Liver (tissue), 9 donors: Measurements from ENCODE around the gene ZBP1. TPM values are rescaled to one million over a fixed set of nuclear protein-coding genes. Genes with fewer than 3 reads are reported as not detected.
A peak's percentile ranks its signal among the peaks of the same experiment; 100 is the strongest.

Experiments
- DNase-seq: peaks from one replicate; pipeline ENCODE4 v3.0.0-alpha.2; 2017; ENCODE audit warnings: low spot score
- H3K27ac ChIP-seq, 2 donors: one replicate each; pipeline ENCODE4 v1.7.0; 2013; ENCODE audit warnings: inconsistent platforms in 2 of 2, low read length in 2 of 2, control low read depth in 1 of 2, low read depth in 1 of 2, mild to moderate bottlenecking in 1 of 2
- H3K27me3 ChIP-seq, 4 donors: one replicate each; pipeline versions ENCODE4 v1.6.1 to v1.7.0; 2013; ENCODE audit warnings: low read length in 3 of 4, inconsistent platforms in 1 of 4, mild to moderate bottlenecking in 1 of 4, moderate library complexity in 1 of 4; ENCODE audit not compliant: control insufficient read depth in 4 of 4, insufficient read depth in 4 of 4
- H3K36me3 ChIP-seq, 4 donors: one replicate each; pipeline versions ENCODE4 v1.6.1 to v1.7.0; 2013; ENCODE audit warnings: low read length in 3 of 4, mild to moderate bottlenecking in 3 of 4, low read depth in 1 of 4, moderate library complexity in 1 of 4; ENCODE audit not compliant: control insufficient read depth in 4 of 4, insufficient read depth in 3 of 4
- H3K4me1 ChIP-seq, 4 donors: one replicate each; pipeline versions ENCODE4 v1.6.1 to v1.7.0; 2013; ENCODE audit warnings: low read length in 3 of 4, mild to moderate bottlenecking in 3 of 4, moderate library complexity in 1 of 4; ENCODE audit not compliant: control insufficient read depth in 4 of 4, insufficient read depth in 4 of 4
- H3K4me3 ChIP-seq, 3 donors: one replicate each; pipeline versions ENCODE4 v1.6.1 to v1.7.0; 2013; ENCODE audit warnings: low read length in 3 of 3, control low read depth in 1 of 3, low read depth in 1 of 3, mild to moderate bottlenecking in 1 of 3
- H3K9ac ChIP-seq, 2 donors: one replicate each; pipeline ENCODE4 v1.7.0; 2013; ENCODE audit warnings: low read length in 2 of 2, mild to moderate bottlenecking in 2 of 2, moderate library complexity in 2 of 2, control low read depth in 1 of 2, low read depth in 1 of 2
- H3K9me3 ChIP-seq, 4 donors: one replicate each; pipeline versions ENCODE4 v1.6.1 to v1.7.0; 2013; ENCODE audit warnings: low read length in 3 of 4; ENCODE audit not compliant: control insufficient read depth in 4 of 4
- EGR1 ChIP-seq, 2 donors: IDR thresholded peaks; 2 replicates each; pipeline ENCODE4 v1.6.1; 2016 to 2018; ENCODE audit warnings: antibody characterized with exemption in 2 of 2, low read depth in 2 of 2
- FOXA1 ChIP-seq: IDR thresholded peaks from 2 replicates; pipeline ENCODE4 v1.6.1; 2016; ENCODE audit warnings: antibody characterized with exemption
- FOXA2 ChIP-seq: IDR thresholded peaks from 2 replicates; pipeline ENCODE4 v1.6.1; 2016; ENCODE audit warnings: antibody characterized with exemption
- GABPA ChIP-seq, 2 donors: IDR thresholded peaks in 1 of 2; conservative IDR thresholded peaks in 1 of 2; 2 replicates each; pipeline ENCODE4 v1.6.1; 2016; ENCODE audit warnings: antibody characterized with exemption in 2 of 2, mild to moderate bottlenecking in 1 of 2, moderate library complexity in 1 of 2
- HNF4A ChIP-seq, 2 donors: conservative IDR thresholded peaks; 2 replicates each; pipeline ENCODE4 v1.6.1; 2016; ENCODE audit warnings: antibody characterized with exemption in 2 of 2, mild to moderate bottlenecking in 2 of 2
- HNF4G ChIP-seq: IDR thresholded peaks from 2 replicates; pipeline ENCODE4 v1.6.1; 2016; ENCODE audit warnings: antibody characterized with exemption
- JUND ChIP-seq, 2 donors: IDR thresholded peaks; 2 replicates each; pipeline ENCODE4 v1.6.1; 2016; ENCODE audit warnings: antibody characterized with exemption in 2 of 2
- RAD21 ChIP-seq, 2 donors: IDR thresholded peaks; 2 replicates each; pipeline ENCODE4 v1.6.1; 2016; ENCODE audit warnings: antibody characterized with exemption in 2 of 2, mild to moderate bottlenecking in 2 of 2
- RXRA ChIP-seq, 2 donors: IDR thresholded peaks; 2 replicates each; pipeline ENCODE4 v1.6.1; 2017 to 2018; ENCODE audit warnings: antibody characterized with exemption in 2 of 2, mild to moderate bottlenecking in 1 of 2
- SP1 ChIP-seq: IDR thresholded peaks from 2 replicates; pipeline ENCODE4 v1.6.1; 2018; ENCODE audit warnings: antibody characterized with exemption, mild to moderate bottlenecking
- TAF1 ChIP-seq: conservative IDR thresholded peaks from 2 replicates; pipeline ENCODE4 v1.6.1; 2016; ENCODE audit warnings: antibody characterized with exemption, mild to moderate bottlenecking
- YY1 ChIP-seq: IDR thresholded peaks from 2 replicates; pipeline ENCODE4 v1.6.1; 2016; ENCODE audit warnings: antibody characterized with exemption, mild to moderate bottlenecking
- WGBS: extraction: QIAGEN DNeasy Blood & Tissue Kit; methylation state at CpG from one replicate; pipeline ENCODE4 v1.1.7; 2013; 5-methylcytosine and 5-hydroxymethylcytosine counted together
- polyA plus RNA-seq, 2 donors: library from polyadenylated mRNA; stranded (reverse) in 1 of 2; unstranded in 1 of 2; fragments of 200-250 nt in 1 of 2; fragments of >200 nt in 1 of 2; fragmentation: Nextera tagmentation in 1 of 2; extraction: Ambion mirVana in 1 of 2; gene quantifications; one replicate each; pipeline versions ENCODE4 v1.2.1 to v1.2.3, GENCODE V29; 2013 to 2015
- total RNA-seq, 2 donors: library from RNA; depleted of rRNA; stranded (reverse); fragments of >200 nt; gene quantifications; one replicate each; pipeline ENCODE4 v1.2.3, GENCODE V29; 2014
- TF ChIP-seq, protein P1 (sequence below): IDR thresholded peaks from 2 replicates; pipeline ENCODE4 v1.6.1; 2016; ENCODE audit warnings: antibody characterized with exemption
- TF ChIP-seq, protein P2 (sequence below): IDR thresholded peaks from 2 replicates; pipeline ENCODE4 v1.6.1; 2016; ENCODE audit warnings: antibody characterized with exemption
- TF ChIP-seq, protein P3 (sequence below): fragments of 150-350 bp; IDR thresholded peaks from 2 replicates; pipeline ENCODE4 v1.5.1; 2017; ENCODE audit warnings: improper control_type of control experiment, low read depth, low read length; ENCODE audit not compliant: missing input control
- TF ChIP-seq, protein P4 (sequence below): IDR thresholded peaks from 2 replicates; pipeline ENCODE4 v1.6.1; 2016; ENCODE audit warnings: antibody characterized with exemption, mild to moderate bottlenecking
- TF ChIP-seq, protein P5 (sequence below): IDR thresholded peaks from 2 replicates; pipeline ENCODE4 v1.6.1; 2016; ENCODE audit warnings: antibody characterized with exemption
- donor health status: healthy.
- donor health status: healthy.
- donor health status: healthy.
- donor health status: healthy.
- donor health status: healthy.

Gene ZBP1
- total and polyA plus RNA-seq, 4 donors = 0.06 to 0.42 (median 0.13) TPM

DNA sequence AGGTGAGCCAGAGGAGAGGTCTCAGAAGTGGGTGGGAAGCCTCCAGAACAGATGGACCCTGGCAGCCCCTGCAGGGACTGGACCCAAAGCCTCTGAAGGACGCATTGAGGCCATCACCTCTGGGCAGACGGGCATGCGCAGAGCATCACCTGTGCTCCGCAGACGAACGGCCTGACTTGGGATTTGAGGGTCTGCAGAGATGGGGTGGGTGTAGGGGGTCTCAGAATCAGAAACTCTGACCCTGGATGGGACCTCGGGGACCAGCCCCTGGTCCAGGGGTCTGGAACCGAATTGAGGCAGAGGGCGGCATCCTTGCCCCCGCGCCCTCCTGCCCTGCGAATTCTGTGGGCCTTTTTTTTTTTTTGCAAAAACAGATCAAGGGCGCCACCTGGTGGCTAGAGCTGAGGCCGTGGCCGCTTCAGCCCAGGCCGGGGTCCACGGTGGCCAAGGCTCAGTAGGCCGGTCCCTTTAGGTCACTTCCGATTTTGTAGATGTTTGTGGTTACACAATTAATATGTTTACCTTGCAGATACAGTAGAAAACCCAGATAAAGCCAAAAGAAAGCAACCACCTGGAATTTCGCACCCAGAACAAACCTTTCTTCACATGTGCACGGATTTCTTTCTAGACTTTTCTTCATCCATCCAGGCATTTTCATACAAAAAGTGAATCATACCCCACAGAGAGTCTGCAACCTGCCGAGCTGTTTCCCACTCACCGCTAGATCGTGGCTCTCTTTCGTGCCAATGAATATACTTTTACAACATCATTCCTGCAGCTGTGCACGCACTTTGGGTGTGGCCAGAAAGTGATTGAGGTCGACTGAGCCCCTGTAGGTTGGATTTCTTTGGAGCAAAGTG lies 25.9 kb downstream of the ZBP1 start:
- DNase-seq = peak; percentile 79
- no peaks in the 10 kb centered on the region for H3K9me3 ChIP-seq
- WGBS = 29% methylated on average over 27 of the region's 27 CpGs
- no peak overlapping the region for H3K27ac ChIP-seq
- no peaks in the 10 kb centered on the region for H3K36me3 ChIP-seq
- H3K9ac ChIP-seq = no peak overlapping the region
- H3K4me3 ChIP-seq = no peak overlapping the region
- no peaks in the 10 kb centered on the region for H3K27me3 ChIP-seq
- H3K4me1 ChIP-seq = peaks cover 20 to 51% (median 35%) of the 10 kb centered on the region in 4 donors
- TF ChIP-seq TAF1 (no peak), GABPA (IDR thresholded peaks at IDR 0.05 in 1 of 2, conservative IDR thresholded peaks at IDR 0.05 in 1 of 2) (no peak), HNF4G (no peak), RXRA (IDR thresholded peaks at IDR 0.05) (peak in 1 of 2 donors; percentile 26), YY1 (no peak), HNF4A (conservative IDR thresholded peaks at IDR 0.05) (peak in 1 of 2 donors; percentile 24), RAD21 (IDR thresholded peaks at IDR 0.05) (peak; percentile 86 to 89), SP1 (no peak), JUND (IDR thresholded peaks at IDR 0.05) (no peak), EGR1 (IDR thresholded peaks at IDR 0.05; ENCODE audit: low read depth in 2 of 2) (no peak)
- TF ChIP-seq, protein P1, sequence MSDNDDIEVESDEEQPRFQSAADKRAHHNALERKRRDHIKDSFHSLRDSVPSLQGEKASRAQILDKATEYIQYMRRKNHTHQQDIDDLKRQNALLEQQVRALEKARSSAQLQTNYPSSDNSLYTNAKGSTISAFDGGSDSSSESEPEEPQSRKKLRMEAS = no peak
- TF ChIP-seq, protein P2, sequence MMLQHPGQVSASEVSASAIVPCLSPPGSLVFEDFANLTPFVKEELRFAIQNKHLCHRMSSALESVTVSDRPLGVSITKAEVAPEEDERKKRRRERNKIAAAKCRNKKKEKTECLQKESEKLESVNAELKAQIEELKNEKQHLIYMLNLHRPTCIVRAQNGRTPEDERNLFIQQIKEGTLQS = no peak
- TF ChIP-seq, protein P3, sequence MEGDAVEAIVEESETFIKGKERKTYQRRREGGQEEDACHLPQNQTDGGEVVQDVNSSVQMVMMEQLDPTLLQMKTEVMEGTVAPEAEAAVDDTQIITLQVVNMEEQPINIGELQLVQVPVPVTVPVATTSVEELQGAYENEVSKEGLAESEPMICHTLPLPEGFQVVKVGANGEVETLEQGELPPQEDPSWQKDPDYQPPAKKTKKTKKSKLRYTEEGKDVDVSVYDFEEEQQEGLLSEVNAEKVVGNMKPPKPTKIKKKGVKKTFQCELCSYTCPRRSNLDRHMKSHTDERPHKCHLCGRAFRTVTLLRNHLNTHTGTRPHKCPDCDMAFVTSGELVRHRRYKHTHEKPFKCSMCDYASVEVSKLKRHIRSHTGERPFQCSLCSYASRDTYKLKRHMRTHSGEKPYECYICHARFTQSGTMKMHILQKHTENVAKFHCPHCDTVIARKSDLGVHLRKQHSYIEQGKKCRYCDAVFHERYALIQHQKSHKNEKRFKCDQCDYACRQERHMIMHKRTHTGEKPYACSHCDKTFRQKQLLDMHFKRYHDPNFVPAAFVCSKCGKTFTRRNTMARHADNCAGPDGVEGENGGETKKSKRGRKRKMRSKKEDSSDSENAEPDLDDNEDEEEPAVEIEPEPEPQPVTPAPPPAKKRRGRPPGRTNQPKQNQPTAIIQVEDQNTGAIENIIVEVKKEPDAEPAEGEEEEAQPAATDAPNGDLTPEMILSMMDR = peak; percentile 83

DNA sequence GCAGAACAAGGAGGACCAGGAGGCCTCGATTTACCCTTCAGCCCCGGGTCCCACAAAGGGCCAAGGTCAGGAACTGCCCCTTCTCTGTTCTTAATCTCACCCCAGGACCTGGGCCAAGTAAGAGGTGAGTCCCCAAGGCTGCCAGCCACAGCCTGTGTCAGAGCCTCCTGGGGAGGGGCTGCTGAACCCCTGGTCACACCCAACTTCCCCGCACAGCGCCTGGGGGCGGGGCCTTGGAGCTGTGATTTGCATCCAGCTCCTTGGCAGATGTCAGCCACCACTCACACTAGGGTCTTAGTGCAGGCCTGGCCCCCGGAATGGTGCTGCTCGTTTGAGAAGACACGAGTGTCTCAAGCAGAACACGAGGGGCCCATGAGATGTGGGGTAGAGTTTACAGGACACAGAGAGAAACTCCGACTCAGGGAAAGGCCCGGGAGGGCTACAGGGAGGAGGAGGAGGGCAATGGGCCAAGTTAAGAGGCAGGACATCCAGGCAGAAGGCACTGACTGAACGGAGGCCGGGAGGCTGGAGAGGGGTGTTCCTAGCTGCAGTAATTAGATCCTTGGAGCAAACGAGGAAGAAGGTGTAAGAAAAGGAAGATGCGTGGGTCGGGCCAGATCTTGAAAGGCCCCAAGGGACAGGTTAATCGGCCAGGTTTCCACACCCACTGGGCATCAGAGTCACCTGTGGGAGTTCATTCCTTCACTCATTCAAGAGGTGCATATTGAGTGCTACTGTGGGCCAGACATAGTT lies 26.9 kb downstream of the ZBP1 start:
- peaks cover 20 to 59% (median 38%) of the 10 kb centered on the region in 4 donors for H3K4me1 ChIP-seq
- no peak for DNase-seq

More for the DNA sequence above, 26.9 kb downstream of the ZBP1 start:
- no peak overlapping the region for H3K4me3 ChIP-seq
- no peaks in the 10 kb centered on the region for H3K36me3 ChIP-seq
- TF ChIP-seq, protein P4, sequence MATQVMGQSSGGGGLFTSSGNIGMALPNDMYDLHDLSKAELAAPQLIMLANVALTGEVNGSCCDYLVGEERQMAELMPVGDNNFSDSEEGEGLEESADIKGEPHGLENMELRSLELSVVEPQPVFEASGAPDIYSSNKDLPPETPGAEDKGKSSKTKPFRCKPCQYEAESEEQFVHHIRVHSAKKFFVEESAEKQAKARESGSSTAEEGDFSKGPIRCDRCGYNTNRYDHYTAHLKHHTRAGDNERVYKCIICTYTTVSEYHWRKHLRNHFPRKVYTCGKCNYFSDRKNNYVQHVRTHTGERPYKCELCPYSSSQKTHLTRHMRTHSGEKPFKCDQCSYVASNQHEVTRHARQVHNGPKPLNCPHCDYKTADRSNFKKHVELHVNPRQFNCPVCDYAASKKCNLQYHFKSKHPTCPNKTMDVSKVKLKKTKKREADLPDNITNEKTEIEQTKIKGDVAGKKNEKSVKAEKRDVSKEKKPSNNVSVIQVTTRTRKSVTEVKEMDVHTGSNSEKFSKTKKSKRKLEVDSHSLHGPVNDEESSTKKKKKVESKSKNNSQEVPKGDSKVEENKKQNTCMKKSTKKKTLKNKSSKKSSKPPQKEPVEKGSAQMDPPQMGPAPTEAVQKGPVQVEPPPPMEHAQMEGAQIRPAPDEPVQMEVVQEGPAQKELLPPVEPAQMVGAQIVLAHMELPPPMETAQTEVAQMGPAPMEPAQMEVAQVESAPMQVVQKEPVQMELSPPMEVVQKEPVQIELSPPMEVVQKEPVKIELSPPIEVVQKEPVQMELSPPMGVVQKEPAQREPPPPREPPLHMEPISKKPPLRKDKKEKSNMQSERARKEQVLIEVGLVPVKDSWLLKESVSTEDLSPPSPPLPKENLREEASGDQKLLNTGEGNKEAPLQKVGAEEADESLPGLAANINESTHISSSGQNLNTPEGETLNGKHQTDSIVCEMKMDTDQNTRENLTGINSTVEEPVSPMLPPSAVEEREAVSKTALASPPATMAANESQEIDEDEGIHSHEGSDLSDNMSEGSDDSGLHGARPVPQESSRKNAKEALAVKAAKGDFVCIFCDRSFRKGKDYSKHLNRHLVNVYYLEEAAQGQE = no peak
- TF ChIP-seq FOXA2 (no peak), FOXA1 (no peak), TAF1 (no peak), YY1 (no peak), RXRA (IDR thresholded peaks at IDR 0.05) (no peak), RAD21 (IDR thresholded peaks at IDR 0.05) (no peak), GABPA (IDR thresholded peaks at IDR 0.05 in 1 of 2, conservative IDR thresholded peaks at IDR 0.05 in 1 of 2) (no peak), HNF4A (conservative IDR thresholded peaks at IDR 0.05) (no peak), HNF4G (no peak)
- TF ChIP-seq, protein P5, sequence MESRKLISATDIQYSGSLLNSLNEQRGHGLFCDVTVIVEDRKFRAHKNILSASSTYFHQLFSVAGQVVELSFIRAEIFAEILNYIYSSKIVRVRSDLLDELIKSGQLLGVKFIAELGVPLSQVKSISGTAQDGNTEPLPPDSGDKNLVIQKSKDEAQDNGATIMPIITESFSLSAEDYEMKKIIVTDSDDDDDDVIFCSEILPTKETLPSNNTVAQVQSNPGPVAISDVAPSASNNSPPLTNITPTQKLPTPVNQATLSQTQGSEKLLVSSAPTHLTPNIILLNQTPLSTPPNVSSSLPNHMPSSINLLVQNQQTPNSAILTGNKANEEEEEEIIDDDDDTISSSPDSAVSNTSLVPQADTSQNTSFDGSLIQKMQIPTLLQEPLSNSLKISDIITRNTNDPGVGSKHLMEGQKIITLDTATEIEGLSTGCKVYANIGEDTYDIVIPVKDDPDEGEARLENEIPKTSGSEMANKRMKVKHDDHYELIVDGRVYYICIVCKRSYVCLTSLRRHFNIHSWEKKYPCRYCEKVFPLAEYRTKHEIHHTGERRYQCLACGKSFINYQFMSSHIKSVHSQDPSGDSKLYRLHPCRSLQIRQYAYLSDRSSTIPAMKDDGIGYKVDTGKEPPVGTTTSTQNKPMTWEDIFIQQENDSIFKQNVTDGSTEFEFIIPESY = no peak
- H3K27ac ChIP-seq = peak overlapping the region; percentile 68 to 86
- no peak overlapping the region for H3K9ac ChIP-seq
- H3K9me3 ChIP-seq = no peaks in the 10 kb centered on the region
- H3K27me3 ChIP-seq = no peaks in the 10 kb centered on the region
- 51% methylated on average over 17 of the region's 17 CpGs for WGBS
